Neural crest cell (in vitro differentiated cells): ENCODE measurements around the gene GAS1. TPM values are rescaled to one million over a fixed set of nuclear protein-coding genes. Genes with fewer than 3 reads are reported as not detected.

Source experiments
- DNase-seq: peaks from one replicate; pipeline ENCODE4 v3.0.0; 2021; ENCODE audit warnings: low read depth, mixed read lengths, low spot score
- H3K27ac Mint-ChIP-seq: one replicate; pipeline ENCODE4 v1.8.0; 2021; ENCODE audit warnings: mild to moderate bottlenecking, mixed read lengths; ENCODE audit not compliant: unreplicated experiment
- H3K27me3 Mint-ChIP-seq: 2 replicates; pipeline ENCODE4 v1.8.0; 2021; ENCODE audit warnings: low read depth, mild to moderate bottlenecking, mixed read lengths
- H3K36me3 Mint-ChIP-seq: 2 replicates; pipeline ENCODE4 v1.8.0; 2021; ENCODE audit warnings: low read depth, mild to moderate bottlenecking, mixed read lengths
- H3K4me1 Mint-ChIP-seq: 2 replicates; pipeline ENCODE4 v1.8.0; 2021; ENCODE audit warnings: mixed read lengths
- H3K4me3 Mint-ChIP-seq: one replicate; pipeline ENCODE4 v1.8.0; 2021; ENCODE audit warnings: mild to moderate bottlenecking, mixed read lengths
- H3K9me3 Mint-ChIP-seq: 2 replicates; pipeline ENCODE4 v1.8.0; 2021; ENCODE audit warnings: mixed read lengths
- CTCF ChIP-seq: fragments of 200-600 bp; sonication (generic); conservative IDR thresholded peaks from 2 replicates; pipeline ENCODE4 v1.5.0; 2021; ENCODE audit warnings: antibody characterized with exemption, mild to moderate bottlenecking
- total RNA-seq: library from RNA; stranded (reverse); gene quantifications from 2 replicates; pipeline ENCODE4 v1.2.1, GENCODE V29; 2021

Gene GAS1
- total RNA-seq, 1 donor from 2014 or later, result 24.6 TPM

GRCh38 chr9:86944796-86945727, 2.2 kb downstream of the GAS1 start:
- H3K27ac Mint-ChIP-seq, result peak overlapping the region; percentile 24
- no peak for TF ChIP-seq CTCF
- no peaks in the 10 kb centered on the region for H3K9me3 Mint-ChIP-seq
- H3K4me3 Mint-ChIP-seq, result peak overlapping the region; percentile 97
- H3K27me3 Mint-ChIP-seq, result peaks cover 20% of the 10 kb centered on the region
- H3K4me1 Mint-ChIP-seq, result peaks cover 67% of the 10 kb centered on the region
- no peaks in the 10 kb centered on the region for H3K36me3 Mint-ChIP-seq
- DNase-seq, result peak; percentile 18

GRCh38 chr9:86943201-86944113, 3.8 kb downstream of the GAS1 start:
- H3K36me3 Mint-ChIP-seq, result no peaks in the 10 kb centered on the region

GRCh38 chr9:86942281-86943200, 4.8 kb downstream of the GAS1 start:
- H3K4me3 Mint-ChIP-seq, result peak overlapping the region; percentile 78
- no peaks in the 10 kb centered on the region for H3K36me3 Mint-ChIP-seq
- peaks cover 19% of the 10 kb centered on the region for H3K27me3 Mint-ChIP-seq
- DNase-seq, result no peak
- no peaks in the 10 kb centered on the region for H3K9me3 Mint-ChIP-seq
- H3K27ac Mint-ChIP-seq, result no peak overlapping the region
- no peak for TF ChIP-seq CTCF
- H3K4me1 Mint-ChIP-seq, result peaks cover 61% of the 10 kb centered on the region

More at GRCh38 chr9:86943201-86944113, 3.8 kb downstream of the GAS1 start:
- Mint-ChIP-seq H3K27me3 (peaks cover 20% of the 10 kb centered on the region), H3K9me3 (no peaks in the 10 kb centered on the region), H3K4me1 (peaks cover 66% of the 10 kb centered on the region), H3K4me3 (peak overlapping the region; percentile 78), H3K27ac (no peak overlapping the region)
- no peak for TF ChIP-seq CTCF
- DNase-seq, result no peak

- no peak for TF ChIP-seq CTCF
- Mint-ChIP-seq H3K27ac (no peak overlapping the region), H3K9me3 (no peaks in the 10 kb centered on the region), H3K27me3 (peaks cover 17% of the 10 kb centered on the region), H3K4me3 (peak overlapping the region; percentile 89), H3K36me3 (no peaks in the 10 kb centered on the region), H3K4me1 (peaks cover 61% of the 10 kb centered on the region)
- DNase-seq, result no peak
Observed at GRCh38 chr9:86941197-86941596, 6.1 kb downstream of the GAS1 start.

GRCh38 chr9:86940774-86941173, 6.5 kb downstream of the GAS1 start:
- peaks cover 61% of the 10 kb centered on the region for H3K4me1 Mint-ChIP-seq
- peaks cover 17% of the 10 kb centered on the region for H3K27me3 Mint-ChIP-seq
- H3K36me3 Mint-ChIP-seq, result no peaks in the 10 kb centered on the region
- peak overlapping the region; percentile 89 for H3K4me3 Mint-ChIP-seq
- H3K9me3 Mint-ChIP-seq, result no peaks in the 10 kb centered on the region
- TF ChIP-seq CTCF, result no peak
- no peak for DNase-seq
- H3K27ac Mint-ChIP-seq, result no peak overlapping the region
